IMR-90 (cell line): ENCODE data around the gene DLG3. TPM values are rescaled to one million over a fixed set of nuclear protein-coding genes. Genes with fewer than 3 reads are reported as not detected.

Experiments
- ATAC-seq: fragments of 200-7000 bp; cut with Tn5 transposase; 2 replicates; pipeline ENCODE4 v1.9.1; 2020; ENCODE audit warnings: low read depth, mild to moderate bottlenecking, moderate library complexity
- BruUV-seq: library from RNA; stranded (reverse); fragments of 400-500 nt; replicated peaks from 2 replicates; lab custom pipeline; 2021; lab: Mats Ljungman, UMichigan
- CTCF ChIA-PET: fragments of 300-600 bp; formaldehyde crosslinking; extraction: SDS; loops from one replicate; lab custom pipeline; 2021; ENCODE audit warnings: antibody characterized with exemption; lab: Yijun Ruan, JAX
- POLR2A ChIA-PET: fragments of 300-600 bp; sonication (Branson Sonifier 250); formaldehyde crosslinking; loops from one replicate; lab custom pipeline; 2022; ENCODE audit warnings: antibody characterized with exemption; ENCODE audit not compliant: unreplicated experiment; lab: Charles Lee
- DNase-seq: peaks from one replicate; pipeline ENCODE4 v3.0.0; 2013
- H2AFZ ChIP-seq: replicated peaks from 2 replicates; pipeline ENCODE3; 2013; ENCODE audit warnings: low read length, mild to moderate bottlenecking; ENCODE audit not compliant: poor library complexity
- H2AK5ac ChIP-seq: 2 replicates; pipeline ENCODE4 v1.6.1; 2013; ENCODE audit warnings: low read depth, low read length, inconsistent platforms
- H2AK9ac ChIP-seq: replicated peaks from 2 replicates; pipeline ENCODE3; 2013; ENCODE audit warnings: mild to moderate bottlenecking, low read depth, low read length, moderate library complexity; ENCODE audit not compliant: poor library complexity
- H2BK120ac ChIP-seq: 2 replicates; pipeline ENCODE4 v1.6.1; 2013; ENCODE audit warnings: low read depth, low read length, inconsistent platforms
- H2BK15ac ChIP-seq: 3 replicates; pipeline ENCODE4 v1.6.1; 2013; ENCODE audit warnings: low read depth, low read length, inconsistent platforms
- H2BK20ac ChIP-seq: 2 replicates; pipeline ENCODE4 v1.6.1; 2013; ENCODE audit warnings: low read depth, mild to moderate bottlenecking, inconsistent platforms, low read length, moderate library complexity
- H2BK5ac ChIP-seq: 2 replicates; pipeline ENCODE4 v1.6.1; 2013; ENCODE audit warnings: mild to moderate bottlenecking, low read depth, low read length, inconsistent platforms; ENCODE audit not compliant: poor library complexity, severe bottlenecking
- H3K14ac ChIP-seq: replicated peaks from 2 replicates; pipeline ENCODE4 v1.6.1; 2013; ENCODE audit warnings: low read depth, low read length, inconsistent platforms
- H3K18ac ChIP-seq: 2 replicates; pipeline ENCODE4 v1.6.1; 2013; ENCODE audit warnings: low read depth, low read length, control low read depth
- H3K23ac ChIP-seq: 2 replicates; pipeline ENCODE4 v1.6.1; 2013; ENCODE audit warnings: low read depth, low read length, inconsistent platforms
- H3K27ac ChIP-seq: 2 replicates; pipeline ENCODE4 v1.5.1; 2013; ENCODE audit warnings: mild to moderate bottlenecking, control low read depth, low read length; ENCODE audit not compliant: insufficient read depth
- H3K27me3 ChIP-seq: 2 replicates; pipeline ENCODE4 v1.6.1; 2013; ENCODE audit warnings: low read length; ENCODE audit not compliant: control insufficient read depth, insufficient read depth
- H3K36me3 ChIP-seq: 2 replicates; pipeline ENCODE4 v1.6.1; 2013; ENCODE audit warnings: low read length, mixed read lengths; ENCODE audit not compliant: control insufficient read depth, insufficient read depth
- H3K4ac ChIP-seq: 2 replicates; pipeline ENCODE4 v1.6.1; 2013; ENCODE audit warnings: low read depth, low read length, inconsistent platforms
- H3K4me1 ChIP-seq: 2 replicates; pipeline ENCODE4 v1.6.1; 2013; ENCODE audit warnings: low read length, mixed read lengths; ENCODE audit not compliant: control insufficient read depth, insufficient read depth
- H3K4me2 ChIP-seq: 2 replicates; pipeline ENCODE4 v1.6.1; 2013; ENCODE audit warnings: low read depth, mild to moderate bottlenecking, control low read depth, low read length, moderate library complexity
- H3K4me3 ChIP-seq: 2 replicates; pipeline ENCODE4 v1.5.1; 2013; ENCODE audit warnings: low read depth, mild to moderate bottlenecking, control low read depth, low read length, moderate library complexity; ENCODE audit not compliant: insufficient read depth
- H3K56ac ChIP-seq: 2 replicates; pipeline ENCODE4 v1.6.1; 2013; ENCODE audit warnings: low read length, inconsistent platforms; ENCODE audit not compliant: insufficient read depth; ENCODE audit errors: extremely low read depth
- H3K79me1 ChIP-seq, 2 experiments: 2 replicates each; pipeline ENCODE4 v1.6.1; 2013; ENCODE audit warnings: low read length in 2 of 2, inconsistent platforms in 1 of 2, low read depth in 1 of 2
- H3K9ac ChIP-seq: 2 replicates; pipeline ENCODE4 v1.6.1; 2013; ENCODE audit warnings: low read depth, low read length, control low read depth
- H3K9me1 ChIP-seq: 2 replicates; pipeline ENCODE4 v1.6.1; 2013; ENCODE audit warnings: low read length, inconsistent platforms; ENCODE audit not compliant: insufficient read depth
- H3K9me3 ChIP-seq: 2 replicates; pipeline ENCODE4 v1.6.1; 2013; ENCODE audit warnings: low read length; ENCODE audit not compliant: control insufficient read depth, insufficient read depth
- H4K20me1 ChIP-seq: 2 replicates; pipeline ENCODE4 v1.6.1; 2013; ENCODE audit warnings: low read length, inconsistent platforms; ENCODE audit not compliant: insufficient read depth
- H4K5ac ChIP-seq: 2 replicates; pipeline ENCODE4 v1.6.1; 2013; ENCODE audit warnings: mild to moderate bottlenecking, low read depth, low read length, control low read depth
- H4K8ac ChIP-seq, 2 experiments: 2 replicates each; pipeline ENCODE4 v1.6.1; 2013; ENCODE audit warnings: low read depth in 2 of 2, low read length in 2 of 2, control low read depth in 1 of 2, inconsistent platforms in 1 of 2
- H4K91ac ChIP-seq: 2 replicates; pipeline ENCODE4 v1.6.1; 2013; ENCODE audit warnings: low read depth, low read length, inconsistent platforms; ENCODE audit not compliant: insufficient read depth
- CEBPB ChIP-seq: IDR thresholded peaks from 2 replicates; pipeline ENCODE4 v1.6.1; 2012; ENCODE audit warnings: low read depth, low read length, improper control_type of control experiment
- MAFK ChIP-seq: IDR thresholded peaks from 2 replicates; pipeline ENCODE4 v1.6.1; 2012; ENCODE audit warnings: low read depth, low read length, improper control_type of control experiment
- WGBS, 2 experiments: methylation state at CpG; one replicate each; pipeline versions ENCODE4 v1.1.5 to v1.1.7; 2013; ENCODE audit warnings: missing lambda C conversion rate in 2 of 2; ENCODE audit not compliant: insufficient read length in 1 of 2; ENCODE audit errors: extremely low coverage in 2 of 2; 5-methylcytosine and 5-hydroxymethylcytosine counted together
- dilution Hi-C: fragments of 300-500 bp; cut with HindIII; formaldehyde crosslinking; loops from one replicate; pipeline ENCODE4 v1.14.3; 2018; ENCODE audit warnings: low sequenced_read_pairs; ENCODE audit not compliant: unreplicated experiment
- in situ Hi-C: fragments of 300-500 bp; cut with MboI; formaldehyde crosslinking; loops from 3 replicates; pipeline ENCODE4 v1.14.3; 2019; ENCODE audit warnings: low sequenced_read_pairs, inconsistent platforms, mixed read lengths
- intact Hi-C: fragments of 100-400 bp; cut with micrococcal nuclease; formaldehyde crosslinking; loops from 2 replicates; pipeline ENCODE4 v1.10.0; 2022
- polyA plus RNA-seq, 3 experiments: library from polyadenylated mRNA; depleted of rRNA; stranded (reverse); fragments of >200 nt; gene quantifications; 2 replicates each; pipeline ENCODE4 v1.2.3, GENCODE V29; 2012; ENCODE audit warnings: low replicate concordance in 1 of 3
- total RNA-seq: library from RNA; depleted of rRNA; stranded (reverse); fragments of >200 nt; gene quantifications from 2 replicates; pipeline ENCODE4 v1.2.3, GENCODE V29; 2012
- TF ChIP-seq, protein P1 (sequence below): fragments of 150-350 bp; IDR thresholded peaks from 2 replicates; pipeline ENCODE4 v1.6.1; 2016; ENCODE audit warnings: low read depth, mild to moderate bottlenecking, low read length, moderate library complexity, borderline replicate concordance

DLG3 gene
- total and polyA plus RNA-seq, 2 of the 4 experiments (the other 2 are of a cell fraction): 11.0 to 27.1 TPM

DNA sequence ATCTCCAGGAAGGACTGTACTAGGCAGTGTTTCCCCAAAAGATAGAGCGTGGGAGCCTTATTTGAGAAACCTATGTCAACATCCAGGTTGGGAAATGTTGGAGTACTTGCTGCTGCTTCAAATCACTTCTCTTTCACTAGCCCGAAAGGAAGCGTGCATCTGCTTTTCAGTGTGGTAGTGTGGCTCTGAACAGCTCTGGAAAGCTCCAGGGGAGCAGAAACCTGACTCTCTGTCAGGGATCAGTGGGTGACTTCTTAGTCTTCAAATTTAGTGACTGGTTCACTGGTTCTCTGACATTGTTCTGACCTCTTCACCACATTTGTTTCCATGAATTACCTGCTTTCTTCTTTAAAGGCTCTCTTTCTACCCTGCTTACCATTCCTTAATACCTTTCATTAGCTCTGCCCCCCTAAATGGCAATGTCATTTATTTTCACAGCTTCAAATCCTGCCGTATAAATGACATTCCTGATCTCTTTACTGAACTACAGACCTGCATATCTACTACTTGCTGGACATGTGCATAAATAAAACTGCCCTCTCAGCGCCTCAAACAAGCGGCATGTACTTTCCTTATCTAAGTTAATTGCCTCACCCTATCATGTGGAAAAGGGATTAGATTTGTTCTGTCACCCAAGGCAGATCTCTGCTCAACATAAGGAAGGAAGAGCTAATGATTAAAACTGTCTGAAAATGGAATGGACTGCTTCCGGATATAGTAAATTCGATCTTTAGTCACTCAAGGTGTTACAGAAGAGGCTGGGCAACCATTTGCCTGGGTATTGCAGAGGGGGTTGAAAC, 37.0 kb downstream of the DLG3 start:
- intact Hi-C loops: no loop called here
- peaks cover 22% of the 10 kb centered on the region for H3K4me1 ChIP-seq
- no peak overlapping the region; the same call in 1 of the 2 replicates for H2BK20ac ChIP-seq
- H3K56ac ChIP-seq: no peak overlapping the region
- no peak overlapping the region for H3K4me3 ChIP-seq
- CTCF ChIA-PET: no interaction called here
- H4K91ac ChIP-seq: no peak overlapping the region
- H3K36me3 ChIP-seq: peaks cover 6% of the 10 kb centered on the region; the same call in 1 of the 2 replicates
- no peak for DNase-seq
- H2BK15ac ChIP-seq: no peak overlapping the region
- H3K18ac ChIP-seq: no peak overlapping the region
- BruUV-seq: no TSS peak
- H2AK9ac ChIP-seq: no peak overlapping the region
- dilution Hi-C loops: no loop called here
- in situ Hi-C loops: no loop called here
- no peaks in the 10 kb centered on the region for H4K20me1 ChIP-seq
- no CpG with 5 or more reads among the region's 8 CpGs for WGBS, 2 experiments
- no peaks in the 10 kb centered on the region for H3K9me3 ChIP-seq
- H3K14ac ChIP-seq: no peak overlapping the region
- H3K9me1 ChIP-seq: peaks cover 12% of the 10 kb centered on the region
- no peak overlapping the region for H3K4ac ChIP-seq
- POLR2A ChIA-PET: no interaction called here
- H3K27me3 ChIP-seq: no peaks in the 10 kb centered on the region; the same call in 1 of the 2 replicates
- H2AFZ ChIP-seq: no peak overlapping the region
- H3K9ac ChIP-seq: no peak overlapping the region
- no peak overlapping the region for H3K4me2 ChIP-seq
- H4K5ac ChIP-seq: no peak overlapping the region
- no peak overlapping the region for H2BK5ac ChIP-seq
- H2AK5ac ChIP-seq: no peak overlapping the region
- no peak for ATAC-seq
- no peak overlapping the region for H3K27ac ChIP-seq
- no peak overlapping the region for H4K8ac ChIP-seq
- peaks cover 0 to 28% of the 10 kb centered on the region in 2 experiments; a peak in 3 of 4 replicates for H3K79me1 ChIP-seq
- no peak overlapping the region for H3K23ac ChIP-seq
- TF ChIP-seq, protein P1, sequence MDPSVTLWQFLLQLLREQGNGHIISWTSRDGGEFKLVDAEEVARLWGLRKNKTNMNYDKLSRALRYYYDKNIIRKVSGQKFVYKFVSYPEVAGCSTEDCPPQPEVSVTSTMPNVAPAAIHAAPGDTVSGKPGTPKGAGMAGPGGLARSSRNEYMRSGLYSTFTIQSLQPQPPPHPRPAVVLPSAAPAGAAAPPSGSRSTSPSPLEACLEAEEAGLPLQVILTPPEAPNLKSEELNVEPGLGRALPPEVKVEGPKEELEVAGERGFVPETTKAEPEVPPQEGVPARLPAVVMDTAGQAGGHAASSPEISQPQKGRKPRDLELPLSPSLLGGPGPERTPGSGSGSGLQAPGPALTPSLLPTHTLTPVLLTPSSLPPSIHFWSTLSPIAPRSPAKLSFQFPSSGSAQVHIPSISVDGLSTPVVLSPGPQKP: no peak
- TF ChIP-seq CEBPB (no peak), MAFK (no peak)
- H2BK120ac ChIP-seq: no peak overlapping the region
